Vagina (tissue), 2 donors: Measurements from ENCODE around the gene ZMYND10. TPM values are rescaled to one million over a fixed set of nuclear protein-coding genes. Genes with fewer than 3 reads are reported as not detected.

ENCODE experiments used
- DNase-seq, 2 donors: peaks; one replicate each; pipeline ENCODE4 v3.0.0-alpha.2; 2017; ENCODE audit errors: extremely low spot score in 2 of 2
- H3K27ac ChIP-seq: fragments of 200-600 bp; sonication (generic); one replicate; pipeline ENCODE4 v1.5.1; 2019
- H3K27me3 ChIP-seq: fragments of 200-600 bp; sonication (generic); one replicate; pipeline ENCODE4 v1.5.1; 2019
- H3K36me3 ChIP-seq, 2 donors: fragments of 200-600 bp; sonication (generic); one replicate each; pipeline ENCODE4 v1.5.1; 2017 to 2019
- H3K4me1 ChIP-seq: fragments of 200-600 bp; sonication (generic); one replicate; pipeline ENCODE4 v1.5.1; 2019
- H3K4me3 ChIP-seq, 2 donors: fragments of 200-600 bp; sonication (generic); 1 replicate in 1 of 2; 2 replicates in 1 of 2; pipeline ENCODE4 v1.5.1; 2016 to 2019
- H3K9me3 ChIP-seq: fragments of 200-600 bp; sonication (generic); one replicate; pipeline ENCODE4 v1.5.1; 2019
- POLR2A ChIP-seq, 2 donors: fragments of 450-650 bp; IDR thresholded peaks; one replicate each; pipeline ENCODE4 v1.6.1; 2017; ENCODE audit warnings: antibody characterized with exemption in 2 of 2, mild to moderate bottlenecking in 2 of 2, moderate library complexity in 2 of 2
- POLR2AphosphoS5 ChIP-seq, 2 donors: sonication (generic); formaldehyde crosslinking; IDR thresholded peaks; one replicate each; pipeline ENCODE4 v1.9.0; 2017; ENCODE audit warnings: antibody characterized with exemption in 2 of 2, mild to moderate bottlenecking in 2 of 2, low read depth in 1 of 2; ENCODE audit not compliant: insufficient read depth in 1 of 2
- intact Hi-C: fragments of 100-400 bp; cut with DNase I; formaldehyde crosslinking; loops from one replicate; pipeline ENCODE4 v1.15.1; 2023
- total RNA-seq: library from RNA; depleted of rRNA; stranded (reverse); fragments of >200 nt; gene quantifications from one replicate; pipeline ENCODE4 v1.2.3, GENCODE V29; 2016
- TF ChIP-seq, protein P1 (sequence below), 3 experiments: fragments of 450-650 bp in 2 of 3; fragments of 200-600 bp in 1 of 3; sonication (generic) in 1 of 3; IDR thresholded peaks; one replicate each; pipeline ENCODE4 v1.5.1; 2017 to 2019; ENCODE audit warnings: antibody characterized with exemption in 3 of 3, mild to moderate bottlenecking in 2 of 3, moderate library complexity in 2 of 3

The ZMYND10 gene
- total RNA-seq, 1 donor from 2014 or later: 0.74 TPM

DNA sequence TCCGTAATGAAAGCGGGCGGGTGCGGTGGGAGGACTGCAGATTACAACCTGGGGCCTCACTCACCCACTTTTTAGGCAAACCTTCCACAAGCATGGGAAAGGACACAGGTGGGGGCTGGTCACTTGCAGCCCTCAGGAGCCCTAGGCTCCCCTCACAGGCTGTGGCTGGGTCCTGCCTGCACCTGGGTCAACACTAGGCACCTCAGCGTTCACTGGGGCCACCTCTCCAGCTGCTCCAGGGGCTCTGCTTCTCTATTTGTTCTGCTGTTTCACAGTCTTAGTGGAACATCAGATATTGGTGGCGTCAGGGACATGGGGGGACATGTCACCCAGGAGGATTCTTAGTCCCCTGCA, 43.9 kb upstream of the ZMYND10 start:
- intact Hi-C loops: loop anchor here (5.0 kb wide), 1 partner anchor 1867 kb away; no protein-coding TSS in a partner anchor
- Histone ChIP-seq H3K27me3 (no peaks in the 10 kb centered on the region), H3K9me3 (no peaks in the 10 kb centered on the region), H3K27ac (no peak overlapping the region), H3K36me3 (no peaks in the 10 kb centered on the region), H3K4me3 (no peak overlapping the region), H3K4me1 (peaks cover 8% of the 10 kb centered on the region)
- DNase-seq: no peak
- TF ChIP-seq POLR2A (IDR thresholded peaks at IDR 0.05) (no peak), POLR2AphosphoS5 (IDR thresholded peaks at IDR 0.05; ENCODE audit: insufficient read depth in 1 of 2, low read depth in 1 of 2) (no peak)
- TF ChIP-seq, protein P1, sequence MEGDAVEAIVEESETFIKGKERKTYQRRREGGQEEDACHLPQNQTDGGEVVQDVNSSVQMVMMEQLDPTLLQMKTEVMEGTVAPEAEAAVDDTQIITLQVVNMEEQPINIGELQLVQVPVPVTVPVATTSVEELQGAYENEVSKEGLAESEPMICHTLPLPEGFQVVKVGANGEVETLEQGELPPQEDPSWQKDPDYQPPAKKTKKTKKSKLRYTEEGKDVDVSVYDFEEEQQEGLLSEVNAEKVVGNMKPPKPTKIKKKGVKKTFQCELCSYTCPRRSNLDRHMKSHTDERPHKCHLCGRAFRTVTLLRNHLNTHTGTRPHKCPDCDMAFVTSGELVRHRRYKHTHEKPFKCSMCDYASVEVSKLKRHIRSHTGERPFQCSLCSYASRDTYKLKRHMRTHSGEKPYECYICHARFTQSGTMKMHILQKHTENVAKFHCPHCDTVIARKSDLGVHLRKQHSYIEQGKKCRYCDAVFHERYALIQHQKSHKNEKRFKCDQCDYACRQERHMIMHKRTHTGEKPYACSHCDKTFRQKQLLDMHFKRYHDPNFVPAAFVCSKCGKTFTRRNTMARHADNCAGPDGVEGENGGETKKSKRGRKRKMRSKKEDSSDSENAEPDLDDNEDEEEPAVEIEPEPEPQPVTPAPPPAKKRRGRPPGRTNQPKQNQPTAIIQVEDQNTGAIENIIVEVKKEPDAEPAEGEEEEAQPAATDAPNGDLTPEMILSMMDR (IDR thresholded peaks at IDR 0.05): no peak

DNA sequence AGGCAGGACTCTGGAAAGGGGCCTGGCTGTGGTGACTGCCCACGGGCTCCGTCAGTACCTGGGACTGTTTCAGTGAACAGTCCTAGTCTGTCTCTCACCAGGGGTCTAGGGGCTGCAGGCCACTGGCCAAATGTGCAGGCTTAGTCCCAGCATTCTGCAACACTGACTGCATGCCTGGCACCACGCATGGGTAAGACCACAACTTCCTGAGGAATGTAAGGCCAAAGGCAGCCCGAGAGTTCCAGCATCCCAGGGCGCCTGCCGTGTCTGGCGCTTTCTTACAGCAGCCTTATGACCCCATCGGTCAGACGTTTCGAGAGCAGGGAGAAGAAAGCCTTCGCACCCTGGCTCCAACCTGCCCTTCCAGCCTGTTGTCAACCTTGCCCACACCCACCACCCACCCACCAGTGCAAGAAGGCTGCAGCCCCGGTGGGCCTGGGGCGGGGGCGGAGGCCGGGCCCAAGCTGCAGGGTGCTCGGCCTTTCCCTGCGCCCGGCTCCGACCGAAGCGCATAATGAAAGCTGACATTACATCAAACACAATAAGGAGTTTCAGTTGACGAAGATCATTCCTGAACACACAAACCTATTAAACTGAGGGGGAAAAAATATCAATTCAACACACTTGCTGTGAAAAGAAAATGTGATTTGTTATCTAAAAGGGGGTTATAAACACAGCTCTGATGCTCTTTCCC, 43.3 kb upstream of the ZMYND10 start:
- Histone ChIP-seq H3K27ac (no peak overlapping the region), H3K4me3 (no peak overlapping the region), H3K9me3 (no peaks in the 10 kb centered on the region), H3K4me1 (peaks cover 8% of the 10 kb centered on the region), H3K27me3 (no peaks in the 10 kb centered on the region), H3K36me3 (no peaks in the 10 kb centered on the region)
- TF ChIP-seq, protein P1 (IDR thresholded peaks at IDR 0.05): no peak
- TF ChIP-seq POLR2AphosphoS5 (IDR thresholded peaks at IDR 0.05; ENCODE audit: insufficient read depth in 1 of 2, low read depth in 1 of 2): no peak
- no peak for TF ChIP-seq POLR2A (IDR thresholded peaks at IDR 0.05)
- intact Hi-C loops: loop anchor here (5.0 kb wide), 1 partner anchor 1867 kb away; no protein-coding TSS in a partner anchor
- DNase-seq: no peak

DNA sequence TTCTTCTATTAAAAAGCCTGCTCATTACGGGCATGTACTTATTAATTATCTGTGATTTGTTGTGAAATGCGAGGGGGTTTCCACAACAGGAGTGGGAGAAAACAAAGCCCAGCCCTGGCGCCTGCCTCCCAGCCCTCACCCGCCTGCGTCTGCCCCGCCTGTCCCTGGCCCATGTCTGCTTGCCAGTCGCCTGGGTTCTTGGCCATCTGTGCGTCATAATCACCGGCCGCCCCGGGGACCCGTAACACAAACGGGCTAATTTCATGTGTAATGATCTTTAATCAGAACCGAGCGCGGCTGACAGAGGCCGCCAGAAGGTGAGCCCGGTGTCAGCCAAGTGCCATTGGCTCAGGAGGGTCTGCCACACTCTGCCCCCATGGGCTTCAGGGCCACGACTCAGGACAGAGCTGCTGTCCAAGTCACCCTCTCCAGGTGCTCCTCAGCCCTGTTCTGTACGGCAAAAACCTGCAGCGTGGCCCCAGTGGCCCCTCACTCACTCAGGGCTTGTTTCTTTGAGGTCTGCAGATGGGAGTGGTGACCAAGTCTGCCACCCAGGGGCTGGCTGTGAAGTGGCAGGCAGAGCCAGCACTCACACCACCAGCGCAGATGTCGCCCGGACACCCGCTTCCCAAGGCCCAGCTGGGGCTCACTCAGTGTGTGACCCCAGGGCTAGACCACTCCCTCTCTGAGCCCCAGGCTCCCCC, 42.6 kb upstream of the ZMYND10 start:
- H3K4me1 ChIP-seq: peaks cover 8% of the 10 kb centered on the region
- H3K27ac ChIP-seq: no peak overlapping the region
- no peak for TF ChIP-seq POLR2AphosphoS5 (IDR thresholded peaks at IDR 0.05; ENCODE audit: insufficient read depth in 1 of 2, low read depth in 1 of 2)
- TF ChIP-seq, protein P1 (IDR thresholded peaks at IDR 0.05): no peak
- TF ChIP-seq POLR2A (IDR thresholded peaks at IDR 0.05): no peak
- no peaks in the 10 kb centered on the region for H3K36me3 ChIP-seq
- H3K27me3 ChIP-seq: no peaks in the 10 kb centered on the region
- DNase-seq: no peak
- H3K4me3 ChIP-seq: no peak overlapping the region
- intact Hi-C loops: loop anchor here (5.0 kb wide), 1 partner anchor 1866 kb away; no protein-coding TSS in a partner anchor
- no peaks in the 10 kb centered on the region for H3K9me3 ChIP-seq

DNA sequence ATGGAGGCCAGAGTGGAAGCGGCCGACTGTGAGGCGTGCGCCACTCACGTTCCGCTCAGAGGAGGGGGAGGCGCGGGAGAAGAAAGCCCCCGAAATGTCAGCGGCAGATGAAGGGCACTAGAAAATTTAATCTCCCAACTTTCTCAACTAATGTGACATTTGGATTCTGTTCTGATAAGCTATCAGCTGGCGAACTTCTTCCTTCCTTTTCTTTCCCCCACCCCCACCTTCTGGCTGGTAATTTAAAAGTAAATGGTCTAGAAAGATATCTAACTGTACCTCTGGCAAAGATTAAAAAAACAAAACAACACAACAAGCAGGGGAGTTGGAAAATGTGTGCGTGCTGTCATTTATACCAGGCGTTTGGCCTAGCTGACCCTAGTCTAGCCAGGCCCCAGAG, 40.2 kb upstream of the ZMYND10 start:
- intact Hi-C loops: loop anchor here (5.0 kb wide), 1 partner anchor 1863 kb away; no protein-coding TSS in a partner anchor
- H3K27me3 ChIP-seq: no peaks in the 10 kb centered on the region
- no peak overlapping the region for H3K27ac ChIP-seq
- TF ChIP-seq POLR2AphosphoS5 (IDR thresholded peaks at IDR 0.05; ENCODE audit: insufficient read depth in 1 of 2, low read depth in 1 of 2) (no peak), POLR2A (IDR thresholded peaks at IDR 0.05) (no peak)
- TF ChIP-seq, protein P1 (IDR thresholded peaks at IDR 0.05): no peak
- H3K9me3 ChIP-seq: no peaks in the 10 kb centered on the region
- no peak for DNase-seq
- H3K4me1 ChIP-seq: peaks cover 3% of the 10 kb centered on the region
- H3K36me3 ChIP-seq: no peaks in the 10 kb centered on the region
- H3K4me3 ChIP-seq: no peak overlapping the region

DNA sequence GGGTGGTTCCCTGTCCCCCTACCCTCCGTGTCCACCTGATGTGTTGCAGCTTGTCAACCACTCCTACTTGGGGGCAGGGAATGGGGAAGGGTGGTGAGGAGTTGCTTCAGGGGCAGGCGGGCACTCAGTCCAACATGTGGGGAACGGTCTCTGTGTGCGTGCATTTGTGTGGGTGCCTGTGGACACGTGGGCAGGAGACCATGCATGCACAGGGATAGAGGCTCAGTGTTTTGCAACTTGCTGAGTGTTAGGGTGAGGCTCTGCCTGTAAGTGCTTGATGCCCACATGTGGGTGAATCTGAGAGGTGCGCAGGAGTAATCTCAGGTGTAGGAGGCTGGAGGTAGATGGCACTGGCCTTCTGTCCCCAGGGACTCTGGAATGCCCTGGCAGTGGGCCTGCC, 38.2 kb upstream of the ZMYND10 start:
- intact Hi-C loops: no loop called here
- Histone ChIP-seq H3K36me3 (no peaks in the 10 kb centered on the region), H3K4me3 (no peak overlapping the region), H3K27ac (no peak overlapping the region), H3K4me1 (no peaks in the 10 kb centered on the region), H3K9me3 (no peaks in the 10 kb centered on the region), H3K27me3 (no peaks in the 10 kb centered on the region)
- DNase-seq: no peak
- TF ChIP-seq, protein P1 (IDR thresholded peaks at IDR 0.05): no peak
- no peak for TF ChIP-seq POLR2A (IDR thresholded peaks at IDR 0.05)
- TF ChIP-seq POLR2AphosphoS5 (IDR thresholded peaks at IDR 0.05; ENCODE audit: insufficient read depth in 1 of 2, low read depth in 1 of 2): no peak
